ENCODE results near the gene PTPN7. TPM values are rescaled to one million over a fixed set of nuclear protein-coding genes. Genes with fewer than 3 reads are reported as not detected.

The PTPN7 gene
- total and polyA plus RNA-seq, 2 donors (not counting 3 experiments of a cell fraction or from before 2014, with no cell fraction given): 0.86 to 1.8 TPM

DNA sequence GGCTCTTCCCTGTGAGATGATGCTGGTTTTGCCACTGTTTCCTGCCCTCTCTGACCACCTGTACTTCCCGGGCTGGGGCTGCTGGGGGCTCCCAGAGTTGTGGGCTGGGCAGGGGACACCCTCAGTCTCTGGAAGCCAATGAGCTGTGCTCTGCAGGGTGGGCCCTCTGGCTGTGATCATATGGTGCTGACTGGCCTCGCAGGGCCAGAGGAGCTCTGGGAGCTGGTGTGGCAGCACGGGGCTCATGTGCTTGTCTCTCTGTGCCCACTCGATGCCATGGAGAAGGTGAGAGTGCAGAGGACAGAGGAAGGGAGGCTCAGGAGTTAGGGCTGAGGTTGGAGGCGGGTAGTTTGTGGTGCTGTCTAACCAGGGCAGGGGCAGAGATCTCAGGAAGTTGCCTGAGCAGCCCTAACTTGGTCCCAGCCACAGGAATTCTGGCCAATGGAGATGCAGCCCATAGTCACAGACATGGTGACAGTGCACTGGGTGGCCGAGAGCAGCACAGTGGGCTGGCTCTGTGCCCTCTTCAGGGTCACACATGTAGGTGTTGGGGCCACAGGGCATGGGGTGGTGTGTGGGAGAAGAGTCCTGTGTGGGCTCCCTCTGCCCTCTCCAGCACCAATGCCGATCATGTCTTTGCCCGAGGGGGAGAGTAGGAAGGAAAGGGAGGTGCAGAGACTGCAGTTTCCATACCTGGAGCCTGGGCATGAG, 27.4 kb upstream of the PTPN7 start:
- Histone ChIP-seq H3K79me2 (ENCODE audit: control insufficient read depth, insufficient read depth, low read length) (no peaks in the 10 kb centered on the region), H4K20me1 (replicated peaks; ENCODE audit: control insufficient read depth, extremely low read depth, insufficient read depth, low read length) (no peaks in the 10 kb centered on the region), H3K4me2 (ENCODE audit: insufficient read depth, low read length) (no peak overlapping the region), H3K36me3 (ENCODE audit: control insufficient read depth in 2 of 2, extremely low read depth in 1 of 2, insufficient read depth in 2 of 2, low read length in 2 of 2) (no peaks in the 10 kb centered on the region), H3K4me1 (ENCODE audit: control insufficient read depth, extremely low read depth, insufficient read depth, low read length) (no peaks in the 10 kb centered on the region), H2AFZ (ENCODE audit: low read depth, low read length) (no peak overlapping the region), H3K27me3 (ENCODE audit: control insufficient read depth in 2 of 2, insufficient read depth in 2 of 2, low read length in 2 of 2) (peaks cover 2 to 3% of the 10 kb centered on the region in 2 experiments), H3K9me3 (replicated peaks; ENCODE audit: control insufficient read depth, insufficient read depth, low read length) (no peaks in the 10 kb centered on the region), H3K9me1 (replicated peaks; ENCODE audit: control insufficient read depth, extremely low read depth, insufficient read depth, low read length) (no peaks in the 10 kb centered on the region), H3K27ac (ENCODE audit: insufficient read depth, low read depth, low read length) (no peak overlapping the region), H3K4me3 (replicated peaks in 1 of 3; ENCODE audit: insufficient read depth in 1 of 3, low read depth in 1 of 3, low read length in 3 of 3) (no peak overlapping the region), H3K9ac (replicated peaks; ENCODE audit: extremely low read depth, insufficient read depth, low read length) (no peak overlapping the region)
- DNase-seq (ENCODE audit: low read depth, low spot score): no peak
- POLR2A ChIA-PET: no interaction called here
- intact Hi-C loops (cut with micrococcal nuclease): no loop called here
- FAIRE-seq: no peak
- TF ChIP-seq, protein P1, sequence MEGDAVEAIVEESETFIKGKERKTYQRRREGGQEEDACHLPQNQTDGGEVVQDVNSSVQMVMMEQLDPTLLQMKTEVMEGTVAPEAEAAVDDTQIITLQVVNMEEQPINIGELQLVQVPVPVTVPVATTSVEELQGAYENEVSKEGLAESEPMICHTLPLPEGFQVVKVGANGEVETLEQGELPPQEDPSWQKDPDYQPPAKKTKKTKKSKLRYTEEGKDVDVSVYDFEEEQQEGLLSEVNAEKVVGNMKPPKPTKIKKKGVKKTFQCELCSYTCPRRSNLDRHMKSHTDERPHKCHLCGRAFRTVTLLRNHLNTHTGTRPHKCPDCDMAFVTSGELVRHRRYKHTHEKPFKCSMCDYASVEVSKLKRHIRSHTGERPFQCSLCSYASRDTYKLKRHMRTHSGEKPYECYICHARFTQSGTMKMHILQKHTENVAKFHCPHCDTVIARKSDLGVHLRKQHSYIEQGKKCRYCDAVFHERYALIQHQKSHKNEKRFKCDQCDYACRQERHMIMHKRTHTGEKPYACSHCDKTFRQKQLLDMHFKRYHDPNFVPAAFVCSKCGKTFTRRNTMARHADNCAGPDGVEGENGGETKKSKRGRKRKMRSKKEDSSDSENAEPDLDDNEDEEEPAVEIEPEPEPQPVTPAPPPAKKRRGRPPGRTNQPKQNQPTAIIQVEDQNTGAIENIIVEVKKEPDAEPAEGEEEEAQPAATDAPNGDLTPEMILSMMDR (IDR thresholded peaks at IDR 0.05; ENCODE audit: extremely low read depth in 1 of 2, insufficient read depth in 1 of 2, low read depth in 1 of 2, low read length in 2 of 2): no peak
- TF ChIP-seq MYC (IDR thresholded peaks at IDR 0.05; ENCODE audit: low read depth, low read length) (no peak), POLR2A (IDR thresholded peaks at IDR 0.05; ENCODE audit: low read depth, low read length) (no peak), POLR2AphosphoS5 (IDR thresholded peaks at IDR 0.05; ENCODE audit: insufficient read depth, low read depth, low read length) (no peak)
- TF ChIP-seq, protein P2, sequence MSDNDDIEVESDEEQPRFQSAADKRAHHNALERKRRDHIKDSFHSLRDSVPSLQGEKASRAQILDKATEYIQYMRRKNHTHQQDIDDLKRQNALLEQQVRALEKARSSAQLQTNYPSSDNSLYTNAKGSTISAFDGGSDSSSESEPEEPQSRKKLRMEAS (IDR thresholded peaks at IDR 0.05; ENCODE audit: insufficient read depth, insufficient read length): no peak
- BruUV-seq (replicated peaks): no TSS peak
- CTCF ChIA-PET: interaction anchor here (0.6 to 7.7 kb wide), 11 partner anchors 8 to 532 kb away, joined by 3 to 107 read pairs (median 8); no protein-coding TSS in a partner anchor
- dilution Hi-C loops (cut with MboI; ENCODE audit: extremely low pct_ligation_motif_present, low sequenced_read_pairs): no loop called here

All from endothelial cell of umbilical vein (primary cell).